ENCODE measurements around the gene MACROD1.

GRCh38 chr11:64049509-64049908 is 116.4 kb downstream of the MACROD1 start:
- TF ChIP-seq TEAD4 (IDR thresholded peaks at IDR 0.05; ENCODE audit: low read length): no peak
- no peak for TF ChIP-seq TEAD4 (CRISPR knock-in tag; IDR thresholded peaks at IDR 0.05; ENCODE audit: borderline replicate concordance)
- no peak for TF ChIP-seq POLR2AphosphoS5 (IDR thresholded peaks at IDR 0.05; ENCODE audit: control insufficient read depth, insufficient read depth, low read depth, low read length)
- TF ChIP-seq, protein P1, sequence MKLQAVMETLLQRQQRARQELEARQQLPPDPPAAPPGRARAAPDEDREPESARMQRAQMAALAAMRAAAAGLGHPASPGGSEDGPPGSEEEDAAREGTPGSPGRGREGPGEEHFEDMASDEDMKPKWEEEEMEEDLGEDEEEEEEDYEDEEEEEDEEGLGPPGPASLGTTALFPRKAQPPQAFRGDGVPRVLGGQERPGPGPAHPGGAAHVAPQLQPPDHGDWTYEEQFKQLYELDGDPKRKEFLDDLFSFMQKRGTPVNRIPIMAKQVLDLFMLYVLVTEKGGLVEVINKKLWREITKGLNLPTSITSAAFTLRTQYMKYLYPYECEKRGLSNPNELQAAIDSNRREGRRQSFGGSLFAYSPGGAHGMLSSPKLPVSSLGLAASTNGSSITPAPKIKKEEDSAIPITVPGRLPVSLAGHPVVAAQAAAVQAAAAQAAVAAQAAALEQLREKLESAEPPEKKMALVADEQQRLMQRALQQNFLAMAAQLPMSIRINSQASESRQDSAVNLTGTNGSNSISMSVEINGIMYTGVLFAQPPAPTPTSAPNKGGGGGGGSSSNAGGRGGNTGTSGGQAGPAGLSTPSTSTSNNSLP (IDR thresholded peaks at IDR 0.05; ENCODE audit: borderline replicate concordance, low read depth, low read length): no peak
